Smooth muscle cell of the umbilical artery (primary cell): ENCODE results near the gene DCAKD. TPM values are rescaled to one million over a fixed set of nuclear protein-coding genes. Genes with fewer than 3 reads are reported as not detected.

Experiments used
- total RNA-seq: library from RNA; depleted of rRNA; stranded (reverse); fragments of >200 nt; gene quantifications from 2 replicates; pipeline ENCODE4 v1.2.3, GENCODE V29; 2014

Gene DCAKD, protein sequence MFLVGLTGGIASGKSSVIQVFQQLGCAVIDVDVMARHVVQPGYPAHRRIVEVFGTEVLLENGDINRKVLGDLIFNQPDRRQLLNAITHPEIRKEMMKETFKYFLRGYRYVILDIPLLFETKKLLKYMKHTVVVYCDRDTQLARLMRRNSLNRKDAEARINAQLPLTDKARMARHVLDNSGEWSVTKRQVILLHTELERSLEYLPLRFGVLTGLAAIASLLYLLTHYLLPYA
- 36.5 and 60.8 TPM in 2 replicates for total RNA-seq

DNA sequence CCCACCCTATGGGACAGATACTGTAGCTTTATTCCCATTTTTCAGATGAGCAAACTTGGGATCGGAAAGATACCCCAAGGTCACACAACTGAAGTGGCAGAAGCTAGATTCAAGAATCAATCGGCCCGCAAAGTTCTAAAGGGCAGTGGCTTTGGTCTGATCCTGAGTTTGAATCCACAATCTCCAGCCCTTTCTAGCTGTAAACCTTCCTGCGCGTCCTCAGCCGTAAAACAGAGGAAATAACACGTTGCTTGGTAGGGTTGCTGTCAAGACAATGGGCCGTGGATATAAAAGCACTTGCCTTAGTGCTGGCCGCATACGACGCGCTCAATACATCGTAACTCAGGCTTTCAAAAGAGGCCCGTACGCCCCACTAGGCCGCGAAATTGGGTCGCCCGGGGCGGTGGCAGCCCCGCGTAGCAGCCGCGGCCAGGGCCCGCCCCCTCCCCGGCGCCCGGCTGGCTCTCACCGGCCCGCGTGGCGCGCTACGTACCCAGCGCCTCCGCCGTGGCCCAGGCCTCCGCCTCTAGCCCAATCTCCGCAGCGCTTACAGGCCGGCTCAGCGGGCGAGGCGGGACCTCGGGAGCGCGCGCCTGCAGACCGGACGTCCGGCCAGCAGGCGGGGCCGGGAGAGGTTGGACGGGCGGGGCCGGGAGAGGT, at the start of gene DCAKD:
Gene DCAKD (minus strand): TSS at position 573 of the 660 bp plus-strand sequence. CDS start 16,747 bp downstream, outside the sequence.

DNA sequence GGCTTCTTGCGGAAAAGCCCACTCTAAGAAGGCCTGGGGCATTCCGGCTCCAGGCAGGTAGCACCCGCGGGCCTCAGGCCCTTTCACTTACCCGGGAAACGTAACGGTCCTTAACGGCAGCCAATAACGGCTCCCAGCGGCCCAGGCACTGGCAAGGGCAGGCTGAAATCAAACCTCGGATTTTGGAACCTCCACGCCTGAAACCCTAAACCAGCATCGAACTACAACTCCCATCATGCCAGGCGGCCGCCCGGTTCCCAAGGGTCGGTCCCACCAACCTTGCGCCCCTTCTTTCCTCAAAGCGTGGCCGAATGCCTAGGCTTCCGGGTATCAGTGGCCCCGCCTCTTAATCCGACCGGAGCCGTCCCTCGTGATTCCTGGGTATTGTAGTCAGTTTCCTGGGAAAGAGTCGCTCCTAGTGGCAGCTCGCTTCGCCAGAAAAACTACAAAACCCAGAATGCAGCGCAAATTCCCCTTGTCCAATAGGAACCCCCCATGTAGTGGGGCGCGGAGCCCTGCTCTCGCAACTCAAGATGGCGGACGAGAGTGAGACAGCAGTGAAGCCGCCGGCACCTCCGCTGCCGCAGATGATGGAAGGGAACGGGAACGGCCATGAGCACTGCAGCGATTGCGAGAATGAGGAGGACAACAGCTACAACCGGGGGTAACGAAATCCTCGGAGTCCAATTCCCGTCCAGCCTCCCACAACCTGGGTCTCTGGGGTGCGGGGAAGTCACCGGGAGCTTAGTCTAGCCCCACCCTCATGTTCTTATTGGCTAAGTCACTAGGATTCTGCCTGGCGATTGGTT, 9.6 kb upstream of the DCAKD start, which contains the start of gene NMT1:
Gene NMT1 (plus strand): TSS at position 521 of the 809 bp plus-strand sequence. CDS start 13 bp downstream, at position 534.

Other genes with a start within 250 kb of the DCAKD start
- 13.1 and 43.7 TPM in 2 replicates for gene GJC1, start 221.3 kb downstream of the DCAKD start, total RNA-seq
- not detected in 2 replicates for gene HIGD1B, start 203.7 kb downstream of the DCAKD start, total RNA-seq
- gene EFTUD2, start 152.2 kb downstream of the DCAKD start, total RNA-seq, result 92.1 and 207 TPM in 2 replicates
- gene GFAP, start 136.1 kb downstream of the DCAKD start, total RNA-seq, result 1.5 and 2.0 TPM in 2 replicates
- gene KIF18B, start 103.9 kb downstream of the DCAKD start, total RNA-seq, result 0.30 and 3.2 TPM in 2 replicates
- gene C1QL1, start 83.3 kb downstream of the DCAKD start, total RNA-seq, result 0.30 TPM in 1 of 2 replicates, not detected in the other
- 71.6 and 108 TPM in 2 replicates for gene NMT1, start 9.7 kb upstream of the DCAKD start, total RNA-seq
- gene PLCD3, start 80.9 kb upstream of the DCAKD start, total RNA-seq, result 49.9 and 55.8 TPM in 2 replicates
- 3.5 and 5.0 TPM in 2 replicates for gene ACBD4, start 84.1 kb upstream of the DCAKD start, total RNA-seq
- gene HEXIM1, start 96.8 kb upstream of the DCAKD start, total RNA-seq, result 9.8 and 10.5 TPM in 2 replicates
- 2.4 and 4.2 TPM in 2 replicates for gene HEXIM2, start 110.2 kb upstream of the DCAKD start, total RNA-seq
- 1.9 and 2.7 TPM in 2 replicates for gene FMNL1, start 170.3 kb upstream of the DCAKD start, total RNA-seq
- not detected in 2 replicates for gene SPATA32, start 210.5 kb upstream of the DCAKD start, total RNA-seq